GM19023 (cell line): ENCODE data around the gene PRR9.
"Not testable (repeated sequence)": the region's sequence is repeated elsewhere in the genome, so short reads cannot be mapped to it uniquely, and the experiment has no call there.

ENCODE experiments used
- ATAC-seq: cut with Tn5 transposase; IDR thresholded peaks from one replicate; pipeline ENCODE4 v1.9.1; 2021; ENCODE audit warnings: mild to moderate bottlenecking, moderate library complexity; ENCODE audit not compliant: unreplicated experiment

The PRR9 gene

GRCh38 chr1:153229076-153229829, 11.9 kb downstream of the PRR9 start:
- ATAC-seq, result not testable (repeated sequence)

- no peak for ATAC-seq
Observed at GRCh38 chr1:153231363-153231762, 14.0 kb downstream of the PRR9 start.

- ATAC-seq, result no peak
Observed at GRCh38 chr1:153231785-153232184, 14.4 kb downstream of the PRR9 start.

GRCh38 chr1:153232553-153232952, 15.2 kb downstream of the PRR9 start:
- no peak for ATAC-seq

DNA sequence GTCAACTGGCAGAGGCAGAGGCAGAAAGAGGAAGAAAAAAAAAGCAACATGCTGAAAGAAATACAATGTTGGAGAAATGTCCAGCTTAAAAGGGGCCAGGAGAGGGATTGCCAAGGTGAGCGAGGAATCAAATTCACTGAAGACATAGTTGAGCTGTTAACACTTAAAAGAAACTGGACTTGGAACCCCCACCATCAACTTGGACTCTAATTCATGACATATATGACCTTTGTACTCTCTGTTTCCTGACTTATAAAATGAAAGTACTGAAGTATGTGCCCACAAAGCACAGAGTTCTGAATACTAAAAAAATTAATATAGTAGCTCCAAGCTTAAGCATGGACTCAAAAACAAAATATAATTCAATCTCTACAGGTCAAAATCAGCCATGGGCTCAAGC, 16.1 kb downstream of the PRR9 start:
- ATAC-seq, result no peak

GRCh38 chr1:153238527-153238926, 21.1 kb downstream of the PRR9 start:
- ATAC-seq, result no peak

- no peak for ATAC-seq
Observed at GRCh38 chr1:153242160-153242559, 24.8 kb downstream of the PRR9 start.

DNA sequence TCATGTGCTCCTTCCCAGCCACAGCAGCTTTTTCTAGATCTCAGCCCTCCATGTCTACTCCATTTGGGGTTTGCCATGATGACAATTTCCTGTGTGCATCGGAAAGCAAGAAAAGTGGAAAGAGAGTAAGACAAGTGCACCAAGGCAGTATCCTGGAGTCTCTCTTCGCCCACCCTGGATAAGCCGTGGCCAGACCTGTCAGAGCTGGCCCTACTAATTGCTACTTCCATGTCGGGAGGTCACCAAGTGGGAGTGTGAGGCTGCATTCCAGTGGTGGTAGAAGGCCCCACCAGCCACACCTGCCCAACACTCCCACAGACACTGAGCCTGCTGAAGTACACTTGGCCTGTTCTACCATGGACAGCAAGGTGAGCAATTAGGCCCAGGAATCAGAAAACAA, 28.1 kb downstream of the PRR9 start:
- no peak for ATAC-seq

GRCh38 chr1:153246018-153246417, 28.6 kb downstream of the PRR9 start:
- ATAC-seq, result no peak

DNA sequence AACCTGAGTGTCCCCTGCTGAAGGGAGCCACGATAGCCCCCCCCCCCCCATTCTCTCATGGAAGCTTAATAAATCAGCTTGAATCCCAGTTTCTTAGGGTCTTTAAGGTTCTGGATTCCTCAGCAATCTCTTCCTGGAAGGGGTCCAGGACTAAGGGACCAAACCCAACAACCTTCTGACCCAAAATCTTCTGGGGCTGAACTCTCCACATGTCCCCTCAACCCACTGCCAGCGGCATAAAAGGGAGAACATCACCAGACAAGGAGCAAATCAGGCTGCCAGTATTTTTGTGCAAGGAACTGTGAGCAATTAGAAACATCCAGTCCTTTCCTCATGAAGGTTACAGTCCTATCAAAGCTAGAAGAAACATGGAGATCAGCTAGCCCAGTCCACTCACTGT, 29.4 kb downstream of the PRR9 start:
- ATAC-seq, result no peak

DNA sequence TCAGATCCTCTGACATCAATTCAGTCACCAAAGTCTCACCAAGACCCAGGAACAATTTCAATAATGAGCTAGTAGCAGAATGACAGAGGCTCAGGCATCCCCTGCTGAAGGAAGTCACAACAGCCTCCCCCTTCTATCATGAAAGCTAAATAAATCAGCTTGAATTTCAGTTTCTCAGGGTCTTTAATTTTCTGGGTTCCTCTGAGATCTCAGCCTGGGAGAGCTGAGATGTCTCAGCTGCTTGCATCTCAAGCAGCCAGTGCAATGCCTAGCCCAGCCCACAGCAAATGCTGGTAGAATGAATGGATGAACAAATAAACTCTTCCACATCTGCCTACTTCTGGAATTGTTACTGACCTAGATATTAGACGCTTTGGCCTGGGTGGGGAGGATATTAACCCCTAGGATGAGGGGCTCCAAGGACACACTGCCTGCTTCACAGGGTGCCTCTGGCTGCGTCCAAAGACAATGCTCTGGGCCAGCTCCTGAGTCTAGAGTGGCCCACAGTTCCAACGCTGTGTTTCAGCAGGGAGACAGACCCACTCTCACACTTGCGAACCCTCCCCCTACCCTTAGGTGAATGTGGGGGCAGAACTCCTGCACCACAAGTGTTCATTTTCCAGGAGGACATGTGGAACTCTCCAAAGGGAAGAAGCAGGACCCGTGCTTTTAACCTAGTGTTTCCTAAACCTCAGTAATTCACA, 30.9 kb downstream of the PRR9 start:
- ATAC-seq, result no peak

DNA sequence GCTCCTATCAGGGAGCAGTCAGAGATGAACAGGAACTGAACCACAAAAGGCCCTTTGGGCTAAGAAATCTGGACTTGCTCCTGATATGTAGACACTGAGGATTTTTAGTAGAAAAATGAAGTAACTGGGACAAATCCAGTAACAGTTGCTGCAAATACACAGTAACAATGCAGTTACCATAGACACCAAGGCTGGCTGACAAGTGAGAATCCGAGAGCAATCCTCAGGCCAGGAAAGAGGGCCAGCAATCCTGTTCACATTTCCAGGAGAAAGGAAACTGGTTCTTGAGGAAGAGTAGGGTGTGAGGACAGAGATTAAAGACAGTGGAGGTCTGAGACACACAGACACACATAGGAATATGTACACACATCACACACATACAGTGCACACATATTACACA, 32.8 kb downstream of the PRR9 start:
- ATAC-seq, result no peak

- ATAC-seq, result no peak
Observed at GRCh38 chr1:153251087-153251486, 33.7 kb downstream of the PRR9 start.

DNA sequence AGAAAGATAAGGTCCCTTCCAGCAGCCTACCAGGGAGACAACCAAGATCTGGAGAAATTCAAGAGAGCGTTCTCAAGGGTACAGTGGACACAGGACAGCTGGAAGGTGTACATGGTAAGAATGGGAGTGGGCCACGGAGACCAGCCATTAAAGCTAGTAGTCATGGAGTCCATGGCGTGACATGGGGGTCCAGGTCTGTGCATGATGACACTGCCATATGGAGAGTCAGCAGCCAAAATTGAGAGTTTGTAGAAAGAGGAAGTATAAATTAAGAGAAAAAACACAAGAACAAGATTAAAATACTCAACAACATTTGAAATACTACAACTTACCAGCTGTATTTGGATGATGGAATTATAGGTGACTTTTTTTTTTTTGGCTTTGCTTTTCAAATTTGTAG, 34.2 kb downstream of the PRR9 start:
- ATAC-seq, result no peak

- ATAC-seq, result no peak
Observed at GRCh38 chr1:153251988-153252387, 34.6 kb downstream of the PRR9 start.

DNA sequence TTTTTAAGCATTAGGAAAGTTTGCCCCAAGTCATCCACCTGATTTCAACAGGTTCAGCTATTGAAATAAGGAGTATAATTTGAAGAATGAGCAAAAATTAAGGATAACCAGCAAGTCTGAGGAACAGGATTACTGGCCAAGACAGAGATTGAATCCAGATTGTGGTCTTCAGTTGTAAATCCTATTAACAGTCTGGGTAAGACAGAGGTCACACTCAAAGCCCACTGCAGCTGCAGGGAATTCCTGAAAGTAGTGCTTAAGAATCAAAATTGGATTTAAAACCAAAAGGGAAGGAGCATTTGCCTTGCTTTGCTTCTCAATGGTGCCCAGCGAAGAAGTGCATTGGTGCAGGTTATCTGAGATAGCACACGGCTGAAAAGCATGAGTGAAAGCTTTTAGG, 35.7 kb downstream of the PRR9 start:
- ATAC-seq, result no peak

DNA sequence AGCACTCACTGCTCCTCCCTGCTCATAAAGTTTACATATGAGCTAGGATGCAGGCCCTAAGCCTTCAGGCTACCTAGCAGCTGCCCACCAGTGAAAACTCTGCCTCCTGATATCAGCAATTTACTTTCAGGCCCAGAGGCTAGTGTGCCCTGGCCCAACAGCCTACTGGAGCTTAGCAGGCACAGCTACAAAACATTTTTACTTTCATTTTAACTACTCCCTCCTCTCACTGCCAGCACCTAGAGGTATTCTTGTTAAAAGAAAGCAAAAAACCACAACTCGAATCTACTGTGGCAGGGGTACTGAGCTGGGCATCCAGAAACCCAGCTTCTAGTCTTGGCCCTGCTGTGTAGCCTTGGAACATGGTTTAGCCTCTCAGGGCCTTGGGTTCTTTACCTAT, 36.3 kb downstream of the PRR9 start:
- peak; percentile 69 for ATAC-seq

GRCh38 chr1:153259387-153259786, 42.0 kb downstream of the PRR9 start, which contains the start of gene LORICRIN:
LORICRIN (plus strand) TSS chr1:153259687; CDS start chr1:153260950, 1,263 bp downstream.
- ATAC-seq, result no peak

DNA sequence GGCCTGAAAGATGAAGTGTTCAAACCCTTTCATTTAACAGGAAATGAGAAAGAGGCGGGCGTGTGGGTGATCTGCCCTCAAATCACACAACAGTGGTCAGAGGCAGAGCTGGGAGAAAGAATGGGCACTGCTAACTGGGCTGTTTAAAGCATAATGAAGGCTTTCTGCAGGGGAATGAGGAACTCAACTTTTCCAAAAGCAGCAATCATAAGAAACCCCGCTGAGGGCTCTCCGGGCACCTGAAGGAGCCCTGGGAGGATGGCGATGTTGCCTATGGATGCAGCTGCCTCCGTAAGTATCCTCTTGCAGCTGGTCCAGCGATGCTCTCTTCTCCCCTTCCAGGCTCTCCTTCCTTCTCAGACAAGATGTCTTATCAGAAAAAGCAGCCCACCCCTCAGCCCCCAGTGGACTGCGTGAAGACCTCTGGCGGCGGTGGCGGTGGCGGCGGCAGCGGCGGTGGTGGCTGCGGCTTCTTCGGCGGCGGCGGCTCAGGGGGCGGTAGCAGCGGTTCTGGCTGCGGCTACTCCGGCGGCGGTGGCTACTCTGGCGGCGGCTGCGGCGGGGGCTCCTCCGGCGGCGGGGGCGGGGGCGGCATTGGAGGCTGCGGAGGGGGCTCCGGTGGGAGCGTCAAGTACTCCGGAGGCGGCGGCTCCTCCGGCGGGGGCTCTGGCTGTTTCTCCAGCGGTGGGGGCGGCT, 43.3 kb downstream of the PRR9 start:
- ATAC-seq, result no peak

DNA sequence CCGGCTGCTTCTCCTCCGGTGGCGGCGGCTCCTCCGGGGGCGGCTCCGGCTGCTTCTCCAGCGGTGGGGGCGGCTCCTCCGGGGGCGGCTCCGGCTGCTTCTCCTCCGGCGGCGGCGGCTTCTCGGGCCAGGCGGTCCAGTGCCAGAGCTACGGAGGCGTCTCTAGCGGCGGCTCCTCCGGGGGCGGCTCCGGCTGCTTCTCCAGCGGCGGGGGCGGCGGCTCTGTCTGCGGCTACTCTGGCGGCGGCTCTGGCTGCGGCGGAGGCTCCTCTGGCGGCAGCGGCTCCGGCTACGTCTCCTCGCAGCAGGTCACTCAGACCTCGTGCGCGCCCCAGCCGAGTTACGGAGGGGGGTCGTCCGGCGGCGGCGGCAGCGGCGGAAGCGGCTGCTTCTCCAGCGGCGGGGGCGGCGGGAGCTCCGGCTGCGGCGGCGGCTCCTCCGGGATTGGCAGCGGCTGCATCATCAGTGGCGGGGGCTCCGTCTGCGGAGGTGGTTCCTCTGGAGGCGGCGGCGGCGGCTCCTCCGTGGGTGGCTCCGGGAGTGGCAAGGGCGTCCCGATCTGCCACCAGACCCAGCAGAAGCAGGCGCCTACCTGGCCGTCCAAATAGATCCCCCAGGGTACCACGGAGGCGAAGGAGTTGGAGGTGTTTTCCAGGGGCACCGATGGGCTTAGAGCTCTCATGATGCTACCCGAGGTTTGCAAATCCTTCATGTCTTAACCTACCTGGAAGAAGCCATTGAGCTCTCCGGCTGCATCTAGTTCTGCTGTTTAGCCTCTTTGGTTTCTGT, 44.1 kb downstream of the PRR9 start:
- ATAC-seq, result no peak

- ATAC-seq, result no peak
Observed at GRCh38 chr1:153262070-153262366, 44.6 kb downstream of the PRR9 start.
